Keratinocyte (primary cell): ENCODE measurements around the gene MRPL10. TPM values are rescaled to one million over a fixed set of nuclear protein-coding genes. Genes with fewer than 3 reads are reported as not detected.

Source experiments
- DNase-seq: peaks from one replicate; pipeline ENCODE4 v3.0.0-alpha.2; 2011; ENCODE audit warnings: low read depth, missing footprints, low spot score
- FAIRE-seq: peaks from 2 replicates; lab custom pipeline; 2011; peaks lifted over from hg19 to GRCh38; lab: Jason Lieb, UNC
- H2AFZ ChIP-seq: 2 replicates; pipeline ENCODE4 v1.6.0; 2012; ENCODE audit warnings: low read length, control low read depth, inconsistent platforms; ENCODE audit not compliant: control insufficient read depth
- H3K27ac ChIP-seq: 2 replicates; pipeline ENCODE4 v1.5.1; 2011; ENCODE audit warnings: low read length; ENCODE audit not compliant: control insufficient read depth, insufficient read depth
- H3K27me3 ChIP-seq: 3 replicates; pipeline ENCODE4 v1.6.0; 2011; ENCODE audit warnings: low read length; ENCODE audit not compliant: control insufficient read depth, insufficient read depth; ENCODE audit errors: extremely low read depth
- H3K36me3 ChIP-seq, 2 experiments: 2 replicates in 1 of 2; 3 replicates in 1 of 2; pipeline ENCODE4 v1.5.1; 2011; ENCODE audit warnings: low read length in 2 of 2, mild to moderate bottlenecking in 1 of 2; ENCODE audit not compliant: control insufficient read depth in 2 of 2, insufficient read depth in 2 of 2; ENCODE audit errors: extremely low read depth in 1 of 2
- H3K4me1 ChIP-seq: 3 replicates; pipeline ENCODE4 v1.5.1; 2011; ENCODE audit warnings: low read length; ENCODE audit not compliant: control insufficient read depth, insufficient read depth; ENCODE audit errors: extremely low read depth
- H3K4me2 ChIP-seq: 3 replicates; pipeline ENCODE4 v1.6.0; 2011; ENCODE audit warnings: low read depth, low read length; ENCODE audit not compliant: control insufficient read depth, insufficient read depth; ENCODE audit errors: extremely low read depth
- H3K4me3 ChIP-seq, 3 experiments: fragments of 200-600 bp in 1 of 3; sonication (generic) in 1 of 3; 2 replicates in 2 of 3; 3 replicates in 1 of 3; pipeline ENCODE4 v1.5.1; 2011 to 2016; ENCODE audit warnings: low read length in 3 of 3, mild to moderate bottlenecking in 3 of 3, control low read depth in 2 of 3, inconsistent platforms in 1 of 3, low read depth in 1 of 3, mixed read lengths in 1 of 3, mixed run types in 1 of 3, moderate library complexity in 1 of 3; ENCODE audit not compliant: control insufficient read depth in 2 of 3, insufficient read depth in 2 of 3; ENCODE audit errors: extremely low read depth in 1 of 3
- H3K79me2 ChIP-seq: 2 replicates; pipeline ENCODE4 v1.6.0; 2012; ENCODE audit warnings: low read length; ENCODE audit not compliant: control insufficient read depth, insufficient read depth
- H3K9ac ChIP-seq: 3 replicates; pipeline ENCODE4 v1.6.0; 2011; ENCODE audit warnings: low read length; ENCODE audit not compliant: control insufficient read depth, insufficient read depth; ENCODE audit errors: extremely low read depth
- H3K9me1 ChIP-seq: 3 replicates; pipeline ENCODE4 v1.6.0; 2011; ENCODE audit warnings: low read length; ENCODE audit not compliant: control insufficient read depth, insufficient read depth; ENCODE audit errors: extremely low read depth
- H3K9me3 ChIP-seq: 2 replicates; pipeline ENCODE4 v1.5.1; 2012; ENCODE audit warnings: low read depth, low read length; ENCODE audit not compliant: control insufficient read depth
- H4K20me1 ChIP-seq: 3 replicates; pipeline ENCODE4 v1.6.0; 2011; ENCODE audit warnings: low read length; ENCODE audit not compliant: control insufficient read depth, insufficient read depth; ENCODE audit errors: extremely low read depth
- CTCF ChIP-seq, 3 experiments: IDR thresholded peaks in 1 of 3; conservative IDR thresholded peaks in 1 of 3; optimal IDR thresholded peaks in 1 of 3; 2 replicates in 2 of 3; 3 replicates in 1 of 3; pipeline versions ENCODE3 to v1.5.1; 2011; ENCODE audit warnings: low read length in 3 of 3, mild to moderate bottlenecking in 3 of 3, moderate library complexity in 2 of 3, control low read depth in 1 of 3, inconsistent platforms in 1 of 3; ENCODE audit not compliant: insufficient read depth in 2 of 3; ENCODE audit errors: extremely low read depth in 1 of 3
- EZH2 ChIP-seq: IDR thresholded peaks from one replicate; pipeline ENCODE4 v1.6.1; 2012; ENCODE audit warnings: inconsistent platforms, mild to moderate bottlenecking, low read length, moderate library complexity
- dilution Hi-C: fragments of 300-500 bp; cut with MboI; formaldehyde crosslinking; loops from one replicate; pipeline ENCODE4 v1.7.0; 2020; ENCODE audit warnings: low sequenced_read_pairs; ENCODE audit not compliant: extremely low pct_ligation_motif_present
- polyA plus RNA-seq, 5 experiments: library from polyadenylated mRNA; depleted of rRNA in 3 of 5; stranded (reverse) in 3 of 5; stranded (forward) in 1 of 5; unstranded in 1 of 5; fragments of >200 nt; gene quantifications; 1 replicate in 1 of 5; 2 replicates in 3 of 5; 3 replicates in 1 of 5; pipeline versions ENCODE4 v1.2.1 to v1.2.3, GENCODE V29; 2011 to 2012; ENCODE audit warnings: missing spikeins in 2 of 5, low read depth in 1 of 5, low replicate concordance in 1 of 5

Gene MRPL10
- polyA plus RNA-seq, 1 donor (not counting 4 experiments of a cell fraction or from before 2014, with no cell fraction given), result 42.4 TPM

- H3K36me3 ChIP-seq, result peaks cover 0 to 4% of the 10 kb centered on the region in 2 experiments
- H3K79me2 ChIP-seq, result no peaks in the 10 kb centered on the region
- H2AFZ ChIP-seq, result no peak overlapping the region
- TF ChIP-seq EZH2 (no peak), CTCF (optimal IDR thresholded peaks at IDR 0.05 in 1 of 3, IDR thresholded peaks at IDR 0.05 in 1 of 3, conservative IDR thresholded peaks at IDR 0.05 in 1 of 3; ENCODE audit: extremely low read depth in 1 of 3, insufficient read depth in 2 of 3, low read length in 3 of 3) (no peak)
- FAIRE-seq, result no peak
- dilution Hi-C loops, result no loop called here
- no peaks in the 10 kb centered on the region for H3K27me3 ChIP-seq
- H3K9ac ChIP-seq, result no peak overlapping the region
- DNase-seq, result no peak
- no peak overlapping the region for H3K4me2 ChIP-seq
- no peaks in the 10 kb centered on the region for H3K9me3 ChIP-seq
- no peak overlapping the region for H3K27ac ChIP-seq
- H3K4me1 ChIP-seq, result no peaks in the 10 kb centered on the region
- H3K4me3 ChIP-seq, result no peak overlapping the region
- no peaks in the 10 kb centered on the region for H3K9me1 ChIP-seq
- H4K20me1 ChIP-seq, result no peaks in the 10 kb centered on the region
Measured at GRCh38 chr17:47803201-47803600, 28.1 kb downstream of the MRPL10 start.

GRCh38 chr17:47802341-47803022 is 28.9 kb downstream of the MRPL10 start:
- H3K9me1 ChIP-seq, result no peaks in the 10 kb centered on the region
- no peaks in the 10 kb centered on the region for H4K20me1 ChIP-seq
- H3K4me3 ChIP-seq, result no peak overlapping the region
- no peak overlapping the region for H3K4me2 ChIP-seq
- TF ChIP-seq CTCF (optimal IDR thresholded peaks at IDR 0.05 in 1 of 3, IDR thresholded peaks at IDR 0.05 in 1 of 3, conservative IDR thresholded peaks at IDR 0.05 in 1 of 3; ENCODE audit: extremely low read depth in 1 of 3, insufficient read depth in 2 of 3, low read length in 3 of 3) (peak; percentile 70 to 77 (median 76)), EZH2 (no peak)
- no peaks in the 10 kb centered on the region for H3K4me1 ChIP-seq
- H3K27ac ChIP-seq, result no peak overlapping the region
- H3K9ac ChIP-seq, result no peak overlapping the region
- FAIRE-seq (peak; percentile 93), DNase-seq (no peak)
- peaks cover 0 to under 1% of the 10 kb centered on the region in 2 experiments for H3K36me3 ChIP-seq
- H3K27me3 ChIP-seq, result no peaks in the 10 kb centered on the region
- no peaks in the 10 kb centered on the region for H3K79me2 ChIP-seq
- dilution Hi-C loops, result no loop called here
- no peak overlapping the region for H2AFZ ChIP-seq
- no peaks in the 10 kb centered on the region for H3K9me3 ChIP-seq
